Muscle layer of duodenum (tissue), 2 donors: ENCODE measurements around the gene KRTAP10-7.
"Not testable (repeated sequence)": the region's sequence is repeated elsewhere in the genome, so short reads cannot be mapped to it uniquely, and the experiment has no call there.

Experiments
- H3K27ac ChIP-seq: one replicate; pipeline ENCODE4 v1.7.0; 2013; ENCODE audit warnings: mild to moderate bottlenecking, low read length
- H3K27me3 ChIP-seq: one replicate; pipeline ENCODE4 v1.7.0; 2013; ENCODE audit warnings: low read depth, mild to moderate bottlenecking, control low read depth, low read length
- H3K36me3 ChIP-seq, 2 donors: one replicate each; pipeline ENCODE4 v1.7.0; 2013; ENCODE audit warnings: low read length in 2 of 2, control low read depth in 1 of 2, mild to moderate bottlenecking in 1 of 2; ENCODE audit not compliant: insufficient read depth in 2 of 2, control insufficient read depth in 1 of 2
- H3K4me1 ChIP-seq, 2 donors: one replicate each; pipeline ENCODE4 v1.7.0; 2013; ENCODE audit warnings: low read length in 2 of 2, mild to moderate bottlenecking in 2 of 2, control low read depth in 1 of 2, moderate library complexity in 1 of 2; ENCODE audit not compliant: insufficient read depth in 2 of 2, control insufficient read depth in 1 of 2
- H3K4me3 ChIP-seq, 2 donors: one replicate each; pipeline ENCODE4 v1.7.0; 2013; ENCODE audit warnings: low read length in 2 of 2, low read depth in 1 of 2, mild to moderate bottlenecking in 1 of 2
- H3K9me3 ChIP-seq, 2 donors: one replicate each; pipeline ENCODE4 v1.7.0; 2013; ENCODE audit warnings: low read length in 2 of 2, control low read depth in 1 of 2, mild to moderate bottlenecking in 1 of 2; ENCODE audit not compliant: control insufficient read depth in 1 of 2
- donor health status: healthy.

Gene KRTAP10-7

GRCh38 chr21:44628707-44629391 is 28.5 kb downstream of the KRTAP10-7 start:
- H3K27me3 ChIP-seq: no peaks in the 10 kb centered on the region
- no peaks in the 10 kb centered on the region for H3K4me1 ChIP-seq
- no peak overlapping the region for H3K4me3 ChIP-seq
- no peaks in the 10 kb centered on the region for H3K36me3 ChIP-seq
- peaks cover 14 to 32% of the 10 kb centered on the region in 2 donors for H3K9me3 ChIP-seq
- H3K27ac ChIP-seq: no peak overlapping the region

DNA sequence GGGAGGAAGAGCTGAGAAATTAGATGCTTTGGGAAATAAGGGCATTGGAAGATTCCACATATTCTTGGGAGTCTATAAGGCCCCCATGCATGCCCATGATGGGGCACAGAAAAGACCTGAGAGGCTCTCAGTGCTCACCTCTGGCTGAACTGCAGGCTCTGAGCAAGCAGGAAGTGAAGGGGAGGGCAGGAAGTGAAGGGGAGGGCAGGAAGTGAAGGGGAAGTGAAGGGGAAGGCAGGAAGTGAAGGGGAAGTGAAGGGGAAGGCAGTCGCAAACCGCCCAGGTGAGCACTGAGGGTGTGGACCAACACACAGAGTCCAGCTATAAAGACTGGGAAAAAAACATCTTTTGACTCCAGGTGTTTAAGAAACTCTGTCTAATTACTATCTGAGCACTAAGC is 30.0 kb downstream of the KRTAP10-7 start:
- H3K4me3 ChIP-seq: peak overlapping the region in 1 of 2 donors; percentile 22

GRCh38 chr21:44632067-44632466 is 31.7 kb downstream of the KRTAP10-7 start:
- no peak overlapping the region for H3K27ac ChIP-seq
- H3K4me1 ChIP-seq: no peaks in the 10 kb centered on the region
- H3K4me3 ChIP-seq: no peak overlapping the region
- no peaks in the 10 kb centered on the region for H3K36me3 ChIP-seq
- H3K9me3 ChIP-seq: peaks cover 7 to 19% of the 10 kb centered on the region in 2 donors
- H3K27me3 ChIP-seq: no peaks in the 10 kb centered on the region

More for the DNA sequence above, 30.0 kb downstream of the KRTAP10-7 start:
- Histone ChIP-seq H3K27me3 (no peaks in the 10 kb centered on the region), H3K4me1 (no peaks in the 10 kb centered on the region), H3K36me3 (no peaks in the 10 kb centered on the region), H3K9me3 (peaks cover 7 to 19% of the 10 kb centered on the region in 2 donors), H3K27ac (no peak overlapping the region)

GRCh38 chr21:44636209-44637017 is 36.0 kb downstream of the KRTAP10-7 start:
- no peaks in the 10 kb centered on the region for H3K36me3 ChIP-seq
- H3K27me3 ChIP-seq: no peaks in the 10 kb centered on the region
- peaks cover 12 to 18% of the 10 kb centered on the region in 2 donors for H3K9me3 ChIP-seq
- H3K4me1 ChIP-seq: no peaks in the 10 kb centered on the region
- H3K4me3 ChIP-seq: no peak overlapping the region
- no peak overlapping the region for H3K27ac ChIP-seq

DNA sequence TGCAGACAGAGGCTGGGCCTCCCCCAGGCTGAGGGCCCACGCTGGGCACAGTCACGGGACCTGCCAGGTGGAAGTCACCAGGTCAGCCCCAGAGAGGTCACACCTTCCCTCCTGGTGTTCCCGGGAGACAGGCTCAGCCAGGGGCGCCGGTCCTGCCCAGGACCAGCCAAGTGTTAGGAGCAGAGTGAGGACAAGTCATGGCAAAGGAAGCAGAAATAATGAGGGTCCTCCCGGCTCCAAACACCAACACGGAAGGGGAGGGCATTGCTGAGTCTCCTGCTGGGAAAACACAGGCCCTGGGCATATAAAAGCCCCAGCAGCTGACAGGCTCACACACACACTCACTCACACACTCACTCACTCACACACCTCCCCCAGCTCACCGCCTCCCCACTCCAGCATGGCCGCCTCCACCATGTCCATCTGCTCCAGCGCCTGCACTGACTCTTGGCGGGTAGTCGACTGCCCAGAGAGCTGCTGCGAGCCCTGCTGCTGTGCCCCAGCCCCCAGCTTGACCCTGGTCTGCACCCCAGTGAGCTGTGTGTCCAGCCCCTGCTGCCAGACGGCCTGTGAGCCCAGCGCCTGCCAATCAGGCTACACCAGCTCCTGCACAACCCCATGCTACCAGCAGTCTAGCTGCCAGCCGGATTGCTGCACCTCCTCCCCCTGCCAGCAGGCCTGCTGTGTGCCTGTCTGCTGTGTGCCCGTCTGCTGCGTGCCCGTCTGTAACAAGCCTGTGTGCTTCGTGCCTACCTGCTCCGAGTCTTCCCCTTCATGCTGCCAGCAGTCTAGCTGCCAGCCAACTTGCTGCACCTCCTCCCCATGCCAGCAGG is 36.8 kb downstream of the KRTAP10-7 start, which contains the start of gene KRTAP10-10:
KRTAP10-10 (plus strand) TSS at position 339 of the 833 bp plus-strand sequence; CDS start at position 401, 62 bp downstream.
- Histone ChIP-seq H3K27ac (no peak within 1 kb of the TSS), H3K27me3 (no peaks in the 10 kb centered on the region), H3K9me3 (peaks cover 13% of the 10 kb centered on the region in 2 donors), H3K36me3 (no peaks in the 10 kb centered on the region), H3K4me3 (no peak within 1 kb of the TSS), H3K4me1 (no peaks in the 10 kb centered on the region)

GRCh38 chr21:44637851-44638348 is 37.5 kb downstream of the KRTAP10-7 start:
- not testable (repeated sequence) for H3K27ac ChIP-seq, H3K4me1 ChIP-seq, H3K36me3 ChIP-seq, H3K27me3 ChIP-seq, H3K4me3 ChIP-seq
- peaks cover 11 to 12% of the 10 kb centered on the region in 2 donors for H3K9me3 ChIP-seq

DNA sequence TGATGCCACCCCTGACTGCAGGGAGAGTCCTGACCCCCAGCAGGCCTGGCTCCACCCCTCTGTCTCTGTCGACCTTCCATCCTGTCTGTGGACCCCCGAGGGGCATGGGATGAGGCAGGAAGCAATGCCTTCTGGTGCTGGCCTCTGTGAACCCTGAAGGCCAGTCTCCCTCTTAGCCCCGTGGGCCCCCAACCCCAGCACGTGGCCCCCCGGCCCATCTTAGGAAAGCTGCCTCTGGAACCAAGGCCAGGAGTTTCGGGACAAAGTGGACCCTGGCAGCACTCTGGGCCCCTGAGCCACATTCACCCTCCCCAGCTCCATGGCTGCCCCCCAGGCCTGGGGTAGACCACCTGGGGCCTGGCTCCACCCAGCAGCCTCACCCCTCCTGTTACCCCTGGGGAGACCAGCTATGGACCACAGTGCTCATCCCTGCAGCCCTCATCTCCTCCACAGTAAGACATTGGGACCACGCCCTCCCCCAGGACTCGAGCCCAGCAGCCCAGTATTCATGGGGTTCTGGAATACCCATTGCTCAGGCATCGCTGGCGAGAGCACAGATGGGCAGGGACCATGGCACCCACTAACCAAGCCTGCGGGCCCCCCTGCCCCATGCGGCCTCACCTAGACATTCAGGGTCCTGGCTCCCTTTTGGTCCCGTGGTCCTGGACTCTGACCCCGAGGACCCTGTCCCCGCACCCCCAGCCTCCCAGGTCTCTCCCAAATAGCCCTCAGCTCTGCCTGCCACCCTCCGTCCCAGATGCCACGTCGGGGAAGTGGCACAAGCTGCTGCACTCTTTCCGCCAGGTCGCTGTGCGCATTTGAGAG is 38.3 kb downstream of the KRTAP10-7 start:
- H3K36me3 ChIP-seq, H3K4me3 ChIP-seq, H3K27me3 ChIP-seq, H3K27ac ChIP-seq, H3K4me1 ChIP-seq: not testable (repeated sequence)
- peaks cover 12 to 13% of the 10 kb centered on the region in 2 donors for H3K9me3 ChIP-seq

DNA sequence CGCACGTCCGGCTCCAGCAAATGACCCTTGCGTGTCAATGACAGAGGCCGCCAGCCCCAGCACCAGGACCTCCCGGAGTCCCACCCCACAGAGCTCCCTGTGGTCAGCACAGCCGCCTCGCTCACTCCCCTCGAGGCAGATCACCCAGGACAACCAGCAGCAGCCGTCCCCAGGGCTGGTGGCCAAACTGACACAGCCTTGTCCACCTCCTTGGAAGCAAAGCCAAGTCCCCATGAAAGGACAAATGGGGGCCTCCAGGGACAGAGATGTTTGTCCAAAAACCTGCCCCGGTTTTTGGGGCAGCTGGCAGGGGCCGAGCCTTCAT is 38.9 kb downstream of the KRTAP10-7 start:
- H3K4me3 ChIP-seq: no peak overlapping the region
- no peaks in the 10 kb centered on the region for H3K36me3 ChIP-seq

DNA sequence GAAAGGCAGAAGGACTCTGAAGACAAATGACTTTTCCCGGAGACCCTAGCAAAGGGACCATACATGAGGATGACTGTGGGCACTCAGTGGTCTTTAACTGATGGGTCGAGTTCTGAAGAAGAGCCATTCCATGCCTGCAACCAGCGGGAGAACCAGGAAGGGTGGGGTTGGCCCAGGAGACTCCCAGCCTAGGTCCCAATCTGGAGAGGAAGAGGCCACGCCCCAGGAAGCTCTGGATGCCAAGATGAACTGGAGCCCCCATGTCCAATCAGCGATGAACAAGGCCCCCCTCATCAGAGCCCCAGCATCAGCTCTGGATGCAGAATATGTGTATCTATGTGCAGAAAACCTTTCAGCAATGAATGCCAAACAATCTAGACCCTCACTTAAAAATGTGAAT is 40.4 kb downstream of the KRTAP10-7 start:
- Histone ChIP-seq H3K4me3 (no peak overlapping the region), H3K36me3 (no peaks in the 10 kb centered on the region), H3K27me3 (no peaks in the 10 kb centered on the region), H3K9me3 (peaks cover 17 to 27% of the 10 kb centered on the region in 2 donors), H3K27ac (no peak overlapping the region), H3K4me1 (no peaks in the 10 kb centered on the region)

More for the DNA sequence above, 38.9 kb downstream of the KRTAP10-7 start:
- Histone ChIP-seq H3K4me1 (no peaks in the 10 kb centered on the region), H3K27ac (no peak overlapping the region), H3K9me3 (peaks cover 17 to 19% of the 10 kb centered on the region in 2 donors), H3K27me3 (no peaks in the 10 kb centered on the region)

DNA sequence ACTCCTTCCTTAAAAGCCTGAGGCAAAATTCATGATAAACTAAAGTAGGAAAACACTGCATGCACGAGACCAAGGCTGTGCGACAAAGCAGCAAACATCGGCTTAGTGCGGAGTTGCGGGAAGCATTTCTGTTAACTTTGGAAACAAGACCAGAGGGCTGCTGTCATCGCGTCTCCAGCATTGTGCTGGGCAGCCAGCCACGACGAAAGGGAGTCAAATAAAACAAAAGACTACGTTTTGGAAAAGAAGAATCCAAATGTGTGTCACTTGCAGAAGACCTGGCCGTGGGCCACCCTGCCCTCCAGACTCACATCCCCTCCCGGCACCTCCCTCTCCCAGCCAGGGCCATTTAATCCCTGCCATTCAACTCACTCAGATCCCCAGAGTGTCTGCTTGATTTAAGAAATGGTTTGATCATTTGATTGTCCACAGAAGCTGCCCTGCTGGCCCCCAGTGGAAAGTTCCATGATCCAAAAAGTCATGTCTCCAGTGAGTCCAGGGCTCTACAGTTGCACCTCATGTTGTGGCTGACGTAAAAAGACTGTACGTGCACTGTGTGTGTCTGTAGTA is 43.4 kb downstream of the KRTAP10-7 start:
- Histone ChIP-seq H3K4me3 (peak overlapping the region in 1 of 2 donors; percentile 11), H3K4me1 (no peaks in the 10 kb centered on the region), H3K36me3 (no peaks in the 10 kb centered on the region), H3K27me3 (no peaks in the 10 kb centered on the region), H3K9me3 (peaks cover 17 to 27% of the 10 kb centered on the region in 2 donors), H3K27ac (no peak overlapping the region)
